Activated CD8-positive, alpha-beta T cell treated with anti-CD3 and anti-CD28 coated beads, Interleukin-2, amount 10 ng/mL, durations not matched to agents 7 days and 5 days (primary cell): ENCODE results near the gene SELENOI. TPM values are rescaled to one million over a fixed set of nuclear protein-coding genes. Genes with fewer than 3 reads are reported as not detected.
"Not testable (repeated sequence)": the region's sequence is repeated elsewhere in the genome, so short reads cannot be mapped to it uniquely, and the experiment has no call there.

Experiments
- ATAC-seq: fragments of 150-1000 bp; cut with Tn5 transposase; one replicate; pipeline ENCODE4 v1.10.0; 2021; ENCODE audit warnings: moderate library complexity
- CTCF ChIA-PET: fragments of 350-600 bp; sonication (Branson Sonifier 250); formaldehyde crosslinking; loops from one replicate; lab custom pipeline; 2021; ENCODE audit warnings: antibody characterized with exemption; lab: Charles Lee
- POLR2A ChIA-PET: fragments of 350-600 bp; sonication (Branson Sonifier 250); formaldehyde crosslinking; loops from one replicate; lab custom pipeline; 2021; ENCODE audit warnings: antibody characterized with exemption; lab: Charles Lee
- DNase-seq: peaks from one replicate; pipeline ENCODE4 v3.0.0-alpha.2; 2020
- H3K27ac Mint-ChIP-seq: one replicate; pipeline ENCODE4 v1.8.0; 2021; ENCODE audit warnings: mild to moderate bottlenecking, mixed read lengths
- H3K27me3 Mint-ChIP-seq: one replicate; pipeline ENCODE4 v1.8.0; 2021; ENCODE audit warnings: low read depth, mixed read lengths
- H3K36me3 Mint-ChIP-seq: one replicate; pipeline ENCODE4 v1.8.0; 2021; ENCODE audit warnings: low read depth, mixed read lengths
- H3K4me1 Mint-ChIP-seq: one replicate; pipeline ENCODE4 v1.8.0; 2021; ENCODE audit warnings: low read depth, mixed read lengths
- H3K4me3 Mint-ChIP-seq: one replicate; pipeline ENCODE4 v1.8.0; 2021; ENCODE audit warnings: mild to moderate bottlenecking, mixed read lengths
- H3K9me3 Mint-ChIP-seq: one replicate; pipeline ENCODE4 v1.8.0; 2022; ENCODE audit warnings: mixed read lengths; ENCODE audit not compliant: insufficient read depth
- total RNA-seq, 2 experiments: library from RNA; stranded (reverse); gene quantifications; one replicate each; pipeline ENCODE4 v1.2.3, GENCODE V29; 2021

SELENOI gene
- total RNA-seq, 2 experiments from 2014 or later, result 36.8 to 37.6 TPM

- DNase-seq, result no peak
- H3K36me3 Mint-ChIP-seq, result peaks cover 32% of the 10 kb centered on the region
- ChIA-PET POLR2A (interaction anchor here (2.9 kb wide), 1 partner anchor 10 kb away, joined by 11 read pairs; the partner anchor contains the start of gene ADGRF3), CTCF (interaction anchor here (0.8 to 4.0 kb wide), 4 partner anchors 8 to 221 kb away, joined by 3 to 20 read pairs (median 3); partner anchors contain the start of genes ADGRF3 and SELENOI)
- H3K9me3 Mint-ChIP-seq, result no peaks in the 10 kb centered on the region
- H3K4me3 Mint-ChIP-seq, result no peak overlapping the region
- H3K27ac Mint-ChIP-seq, result no peak overlapping the region
- ATAC-seq, result no peak
- H3K4me1 Mint-ChIP-seq, result peaks cover 34% of the 10 kb centered on the region
- H3K27me3 Mint-ChIP-seq, result no peaks in the 10 kb centered on the region
Observed at GRCh38 chr2:26356771-26357170, 10.8 kb downstream of the SELENOI start.

GRCh38 chr2:26359886-26360473 lies 14.0 kb downstream of the SELENOI start:
- Mint-ChIP-seq H3K27ac (no peak overlapping the region), H3K36me3 (peaks cover 21% of the 10 kb centered on the region), H3K9me3 (no peaks in the 10 kb centered on the region), H3K4me1 (peaks cover 32% of the 10 kb centered on the region), H3K4me3 (no peak overlapping the region), H3K27me3 (no peaks in the 10 kb centered on the region)
- DNase-seq (no peak), ATAC-seq (no peak)
- CTCF ChIA-PET, result interaction anchor here (1.0 kb wide), 1 partner anchor 14 kb away, joined by 3 read pairs; no protein-coding TSS in a partner anchor
- POLR2A ChIA-PET, result interaction anchor here (1.0 kb wide), 1 partner anchor 13 kb away, joined by 5 read pairs; the partner anchor contains the start of gene ADGRF3

- H3K9me3 Mint-ChIP-seq, result no peaks in the 10 kb centered on the region
- ChIA-PET POLR2A (interaction anchor here (1.2 kb wide), 1 partner anchor 16 kb away, joined by 4 read pairs; no protein-coding TSS in a partner anchor), CTCF (no interaction called here)
- ATAC-seq (no peak), DNase-seq (no peak)
- H3K27ac Mint-ChIP-seq, result no peak overlapping the region
- H3K4me1 Mint-ChIP-seq, result peaks cover 19% of the 10 kb centered on the region
- no peak overlapping the region for H3K4me3 Mint-ChIP-seq
- H3K27me3 Mint-ChIP-seq, result no peaks in the 10 kb centered on the region
- H3K36me3 Mint-ChIP-seq, result peaks cover 30% of the 10 kb centered on the region
Observed at GRCh38 chr2:26363323-26363722, 17.4 kb downstream of the SELENOI start.

- Mint-ChIP-seq H3K4me1 (peaks cover 16% of the 10 kb centered on the region), H3K36me3 (peaks cover 31% of the 10 kb centered on the region), H3K27ac (no peak overlapping the region), H3K9me3 (no peaks in the 10 kb centered on the region), H3K4me3 (no peak overlapping the region), H3K27me3 (no peaks in the 10 kb centered on the region)
- POLR2A ChIA-PET, result no interaction called here
- CTCF ChIA-PET, result no interaction called here
- DNase-seq, result no peak
- no peak for ATAC-seq
Observed at GRCh38 chr2:26363958-26364357, 18.0 kb downstream of the SELENOI start.

- Mint-ChIP-seq H3K27me3 (no peaks in the 10 kb centered on the region), H3K27ac (no peak overlapping the region), H3K4me1 (peaks cover 11% of the 10 kb centered on the region), H3K9me3 (no peaks in the 10 kb centered on the region), H3K4me3 (no peak overlapping the region), H3K36me3 (peaks cover 36% of the 10 kb centered on the region)
- ChIA-PET CTCF (interaction anchor here (1.5 kb wide), 1 partner anchor 9 kb away, joined by 3 read pairs; no protein-coding TSS in a partner anchor), POLR2A (no interaction called here)
- ATAC-seq (no peak), DNase-seq (no peak)
Observed at GRCh38 chr2:26364669-26365068, 18.7 kb downstream of the SELENOI start.

- Mint-ChIP-seq H3K27me3 (no peaks in the 10 kb centered on the region), H3K4me3 (no peak overlapping the region), H3K27ac (no peak overlapping the region), H3K36me3 (peaks cover 37% of the 10 kb centered on the region), H3K9me3 (no peaks in the 10 kb centered on the region), H3K4me1 (peaks cover 6% of the 10 kb centered on the region)
- CTCF ChIA-PET, result interaction anchor here (1.0 kb wide), 1 partner anchor 20 kb away, joined by 3 read pairs; the partner anchor contains the start of gene ADGRF3
- ATAC-seq, result no peak
- DNase-seq, result no peak
- POLR2A ChIA-PET, result interaction anchor here (0.7 kb wide), 1 partner anchor 20 kb away, joined by 4 read pairs; the partner anchor contains the start of gene ADGRF3
Observed at GRCh38 chr2:26366957-26367356, 21.0 kb downstream of the SELENOI start.

GRCh38 chr2:26369664-26370063 lies 23.7 kb downstream of the SELENOI start:
- H3K4me1 Mint-ChIP-seq, H3K4me3 Mint-ChIP-seq, POLR2A ChIA-PET, ATAC-seq, H3K9me3 Mint-ChIP-seq, CTCF ChIA-PET, H3K27me3 Mint-ChIP-seq, DNase-seq, H3K27ac Mint-ChIP-seq: not testable (repeated sequence)
- H3K36me3 Mint-ChIP-seq, result peaks cover 50% of the 10 kb centered on the region

- H3K4me1 Mint-ChIP-seq, H3K4me3 Mint-ChIP-seq, H3K27ac Mint-ChIP-seq, H3K9me3 Mint-ChIP-seq, DNase-seq, POLR2A ChIA-PET, CTCF ChIA-PET, ATAC-seq, H3K27me3 Mint-ChIP-seq: not testable (repeated sequence)
- H3K36me3 Mint-ChIP-seq, result peaks cover 54% of the 10 kb centered on the region
Observed at GRCh38 chr2:26370909-26371308, 25.0 kb downstream of the SELENOI start.

- ChIA-PET CTCF (interaction anchor here (1.0 kb wide), 1 partner anchor 20 kb away, joined by 3 read pairs; no protein-coding TSS in a partner anchor), POLR2A (no interaction called here)
- H3K4me1 Mint-ChIP-seq, result peaks cover 20% of the 10 kb centered on the region
- ATAC-seq (no peak), DNase-seq (no peak)
- no peak overlapping the region for H3K4me3 Mint-ChIP-seq
- peaks cover 54% of the 10 kb centered on the region for H3K36me3 Mint-ChIP-seq
- no peaks in the 10 kb centered on the region for H3K27me3 Mint-ChIP-seq
- peak overlapping the region; percentile 50 for H3K27ac Mint-ChIP-seq
- H3K9me3 Mint-ChIP-seq, result no peaks in the 10 kb centered on the region
Observed at GRCh38 chr2:26376799-26377198, 30.9 kb downstream of the SELENOI start.

- ATAC-seq (no peak), DNase-seq (no peak)
- H3K4me1 Mint-ChIP-seq, result peaks cover 20% of the 10 kb centered on the region
- H3K27me3 Mint-ChIP-seq, result no peaks in the 10 kb centered on the region
- POLR2A ChIA-PET, result no interaction called here
- H3K9me3 Mint-ChIP-seq, result no peaks in the 10 kb centered on the region
- no peak overlapping the region for H3K4me3 Mint-ChIP-seq
- CTCF ChIA-PET, result no interaction called here
- no peak overlapping the region for H3K27ac Mint-ChIP-seq
- H3K36me3 Mint-ChIP-seq, result peaks cover 49% of the 10 kb centered on the region
Observed at GRCh38 chr2:26380281-26380680, 34.3 kb downstream of the SELENOI start.

GRCh38 chr2:26382564-26382963 lies 36.6 kb downstream of the SELENOI start:
- H3K27ac Mint-ChIP-seq, result no peak overlapping the region
- no peak overlapping the region for H3K4me3 Mint-ChIP-seq
- DNase-seq (no peak), ATAC-seq (no peak)
- H3K4me1 Mint-ChIP-seq, result peaks cover 11% of the 10 kb centered on the region
- no peaks in the 10 kb centered on the region for H3K27me3 Mint-ChIP-seq
- CTCF ChIA-PET, result interaction anchor here (1.0 to 1.3 kb wide), 3 partner anchors 9 to 121 kb away, joined by 3 read pairs; no protein-coding TSS in a partner anchor
- POLR2A ChIA-PET, result no interaction called here
- no peaks in the 10 kb centered on the region for H3K9me3 Mint-ChIP-seq
- peaks cover 43% of the 10 kb centered on the region for H3K36me3 Mint-ChIP-seq

- POLR2A ChIA-PET, result no interaction called here
- CTCF ChIA-PET, result no interaction called here
- no peak for DNase-seq
- H3K27me3 Mint-ChIP-seq, result no peaks in the 10 kb centered on the region
- H3K4me3 Mint-ChIP-seq, result no peak overlapping the region
- no peak for ATAC-seq
- H3K36me3 Mint-ChIP-seq, result peaks cover 40% of the 10 kb centered on the region
- no peaks in the 10 kb centered on the region for H3K9me3 Mint-ChIP-seq
- H3K27ac Mint-ChIP-seq, result no peak overlapping the region
- H3K4me1 Mint-ChIP-seq, result no peaks in the 10 kb centered on the region
Observed at GRCh38 chr2:26384183-26384582, 38.2 kb downstream of the SELENOI start.
